Stomach (tissue), 4 donors: ENCODE data around the gene STK11.

Experiments used
- CTCF ChIP-seq, 7 experiments: fragments of 450-650 bp in 4 of 7; fragments of 200-600 bp in 3 of 7; sonication (generic) in 3 of 7; IDR thresholded peaks; one replicate each; pipeline ENCODE4 v1.5.1; 2016 to 2019; ENCODE audit warnings: antibody characterized with exemption in 7 of 7, control low read depth in 2 of 7, mild to moderate bottlenecking in 1 of 7
- EP300 ChIP-seq: sonication (generic); formaldehyde crosslinking; IDR thresholded peaks from one replicate; pipeline ENCODE4 v1.6.1; 2017; ENCODE audit warnings: antibody characterized with exemption
- POLR2A ChIP-seq, 4 donors: fragments of 450-650 bp; IDR thresholded peaks; one replicate each; pipeline ENCODE4 v1.6.1; 2016; ENCODE audit warnings: antibody characterized with exemption in 4 of 4, control low read depth in 2 of 4, mild to moderate bottlenecking in 1 of 4, moderate library complexity in 1 of 4

- TF ChIP-seq CTCF (IDR thresholded peaks at IDR 0.05) (no peak), POLR2A (IDR thresholded peaks at IDR 0.05) (no peak), EP300 (no peak)
Observed at GRCh38 chr19:1158885-1159448, 46.6 kb upstream of the STK11 start.
